CD4-positive, alpha-beta T cell treated with Interleukin-17A for 4 hours (primary cell): ENCODE results near the gene MSRB2.
"Not testable (repeated sequence)": the region's sequence is repeated elsewhere in the genome, so short reads cannot be mapped to it uniquely, and the experiment has no call there.

Experiments used
- DNase-seq: peaks from one replicate; pipeline ENCODE4 v3.0.0-alpha.2; 2020; ENCODE audit warnings: mixed read lengths

Gene MSRB2

GRCh38 chr10:23095404-23095965 lies at the start of gene MSRB2:
Gene MSRB2 (plus strand): TSS chr10:23095579. CDS start chr10:23095609, 30 bp downstream.
- DNase-seq = peak; percentile 89

- DNase-seq = no peak
Measured at GRCh38 chr10:23046027-23046426, 49.4 kb upstream of the MSRB2 start.

- DNase-seq = no peak
Measured at GRCh38 chr10:23047201-23048050, 48.0 kb upstream of the MSRB2 start.

GRCh38 chr10:23048191-23048590 lies 47.2 kb upstream of the MSRB2 start:
- DNase-seq = no peak

- no peak for DNase-seq
Measured at GRCh38 chr10:23051278-23051677, 44.1 kb upstream of the MSRB2 start.

GRCh38 chr10:23051855-23052331 lies 43.5 kb upstream of the MSRB2 start:
- DNase-seq = no peak

- DNase-seq = no peak
Measured at GRCh38 chr10:23053036-23053435, 42.3 kb upstream of the MSRB2 start.

- no peak for DNase-seq
Measured at GRCh38 chr10:23055424-23056185, 39.8 kb upstream of the MSRB2 start.

GRCh38 chr10:23056186-23056579 lies 39.2 kb upstream of the MSRB2 start:
- no peak for DNase-seq

GRCh38 chr10:23058366-23058765 lies 37.0 kb upstream of the MSRB2 start:
- DNase-seq = no peak

- DNase-seq = no peak
Measured at GRCh38 chr10:23060918-23061317, 34.5 kb upstream of the MSRB2 start.

- DNase-seq = no peak
Measured at GRCh38 chr10:23063045-23063972, 32.1 kb upstream of the MSRB2 start.

GRCh38 chr10:23063973-23064812 lies 31.2 kb upstream of the MSRB2 start:
- no peak for DNase-seq

- DNase-seq = not testable (repeated sequence)
Measured at GRCh38 chr10:23064813-23065114, 30.6 kb upstream of the MSRB2 start.

GRCh38 chr10:23065181-23065948 lies 30.0 kb upstream of the MSRB2 start:
- no peak for DNase-seq

GRCh38 chr10:23067337-23067736 lies 28.0 kb upstream of the MSRB2 start:
- DNase-seq = no peak

- peak; percentile 80 for DNase-seq
Measured at GRCh38 chr10:23067939-23068775, 27.2 kb upstream of the MSRB2 start.

- DNase-seq = no peak
Measured at GRCh38 chr10:23069019-23069815, 26.2 kb upstream of the MSRB2 start.
